MCF 10A (cell line): Measurements from ENCODE around the gene CAPN9. TPM values are rescaled to one million over a fixed set of nuclear protein-coding genes. Genes with fewer than 3 reads are reported as not detected.
"Not testable (repeated sequence)": the region's sequence is repeated elsewhere in the genome, so short reads cannot be mapped to it uniquely, and the experiment has no call there.

Experiments
- BruUV-seq: library from RNA; stranded (reverse); fragments of 400-500 nt; replicated peaks from 2 replicates; lab custom pipeline; 2021; lab: Mats Ljungman, UMichigan
- CTCF ChIA-PET: fragments of 300-600 bp; sonication (Branson Sonifier 250); formaldehyde crosslinking; extraction: SDS; loops from one replicate; lab custom pipeline; 2021; ENCODE audit warnings: antibody characterized with exemption, inconsistent platforms; lab: Yijun Ruan, JAX
- POLR2A ChIA-PET: fragments of 300-600, 350-650 bp; sonication (Branson Sonifier 250); formaldehyde crosslinking; extraction: SDS; loops from one replicate; lab custom pipeline; 2020; ENCODE audit warnings: antibody characterized with exemption, inconsistent platforms; lab: Yijun Ruan, JAX
- DNase-seq: peaks from one replicate; pipeline ENCODE4 v3.0.0-alpha.2; 2018; ENCODE audit not compliant: unreplicated experiment
- H3K27ac Mint-ChIP-seq: one replicate; pipeline ENCODE4 v1.8.0; 2022; ENCODE audit warnings: mild to moderate bottlenecking, low read depth, mixed read lengths; ENCODE audit not compliant: unreplicated experiment
- H3K27me3 Mint-ChIP-seq: one replicate; pipeline ENCODE4 v1.8.0; 2022; ENCODE audit warnings: mixed read lengths; ENCODE audit not compliant: insufficient read depth, unreplicated experiment
- H3K36me3 Mint-ChIP-seq: one replicate; pipeline ENCODE4 v1.8.0; 2022; ENCODE audit warnings: mild to moderate bottlenecking, moderate library complexity, mixed read lengths; ENCODE audit not compliant: insufficient read depth, unreplicated experiment
- H3K4me1 Mint-ChIP-seq: one replicate; pipeline ENCODE4 v1.8.0; 2022; ENCODE audit warnings: mixed read lengths; ENCODE audit not compliant: insufficient read depth, unreplicated experiment
- H3K4me3 Mint-ChIP-seq: one replicate; pipeline ENCODE4 v1.8.0; 2022; ENCODE audit warnings: mild to moderate bottlenecking, moderate library complexity, mixed read lengths; ENCODE audit not compliant: unreplicated experiment
- H3K9me3 Mint-ChIP-seq: one replicate; pipeline ENCODE4 v1.8.0; 2022; ENCODE audit warnings: mixed read lengths; ENCODE audit not compliant: unreplicated experiment
- intact Hi-C: fragments of 100-400 bp; cut with micrococcal nuclease; formaldehyde crosslinking; loops from 2 replicates; pipeline ENCODE4 v1.14.1; 2022
- total RNA-seq: library from RNA; stranded (reverse); gene quantifications from 2 replicates; pipeline ENCODE4 v1.2.3, GENCODE V29; 2022
- TF ChIP-seq, protein P1 (sequence below): fragments of 200-600 bp; IDR thresholded peaks from one replicate; pipeline ENCODE4 v1.8.0; 2022; ENCODE audit warnings: antibody characterized with exemption, mild to moderate bottlenecking; ENCODE audit not compliant: unreplicated experiment

Gene CAPN9
- total RNA-seq, 1 experiment from 2014 or later = not detected

DNA sequence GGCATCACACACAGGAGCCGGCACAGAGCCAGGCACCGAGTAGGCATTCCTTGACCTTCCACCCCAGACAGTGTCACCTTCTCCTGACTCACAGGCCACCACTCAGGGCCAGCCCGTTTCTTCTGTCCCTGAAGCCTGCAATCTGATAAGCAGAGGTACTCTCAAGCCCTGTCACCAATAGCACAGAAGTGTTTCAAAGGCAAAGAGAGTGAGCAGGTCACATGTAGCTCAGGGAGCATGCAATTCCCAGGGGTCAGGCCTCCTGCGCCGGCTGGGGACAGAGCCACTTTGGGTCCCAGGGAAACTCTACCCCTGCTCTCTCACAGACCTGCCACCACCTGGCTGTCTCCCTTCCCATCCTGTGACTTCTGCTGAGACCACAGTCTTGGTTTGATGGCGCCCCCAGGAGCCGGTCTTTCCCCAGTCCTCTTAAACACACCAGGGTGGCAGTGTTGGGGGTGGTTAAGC, 13.2 kb downstream of the CAPN9 start:
- Mint-ChIP-seq H3K9me3 (no peaks in the 10 kb centered on the region), H3K27me3 (peaks cover 41% of the 10 kb centered on the region), H3K36me3 (no peaks in the 10 kb centered on the region), H3K4me1 (no peaks in the 10 kb centered on the region), H3K27ac (no peak overlapping the region), H3K4me3 (no peak overlapping the region)
- intact Hi-C loops = no loop called here
- no peak for DNase-seq
- POLR2A ChIA-PET = no interaction called here
- CTCF ChIA-PET = interaction anchor here (0.9 kb wide), 1 partner anchor 18 kb away, joined by 3 read pairs; no protein-coding TSS in a partner anchor
- BruUV-seq = no TSS peak
- TF ChIP-seq, protein P1, sequence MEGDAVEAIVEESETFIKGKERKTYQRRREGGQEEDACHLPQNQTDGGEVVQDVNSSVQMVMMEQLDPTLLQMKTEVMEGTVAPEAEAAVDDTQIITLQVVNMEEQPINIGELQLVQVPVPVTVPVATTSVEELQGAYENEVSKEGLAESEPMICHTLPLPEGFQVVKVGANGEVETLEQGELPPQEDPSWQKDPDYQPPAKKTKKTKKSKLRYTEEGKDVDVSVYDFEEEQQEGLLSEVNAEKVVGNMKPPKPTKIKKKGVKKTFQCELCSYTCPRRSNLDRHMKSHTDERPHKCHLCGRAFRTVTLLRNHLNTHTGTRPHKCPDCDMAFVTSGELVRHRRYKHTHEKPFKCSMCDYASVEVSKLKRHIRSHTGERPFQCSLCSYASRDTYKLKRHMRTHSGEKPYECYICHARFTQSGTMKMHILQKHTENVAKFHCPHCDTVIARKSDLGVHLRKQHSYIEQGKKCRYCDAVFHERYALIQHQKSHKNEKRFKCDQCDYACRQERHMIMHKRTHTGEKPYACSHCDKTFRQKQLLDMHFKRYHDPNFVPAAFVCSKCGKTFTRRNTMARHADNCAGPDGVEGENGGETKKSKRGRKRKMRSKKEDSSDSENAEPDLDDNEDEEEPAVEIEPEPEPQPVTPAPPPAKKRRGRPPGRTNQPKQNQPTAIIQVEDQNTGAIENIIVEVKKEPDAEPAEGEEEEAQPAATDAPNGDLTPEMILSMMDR = no peak

DNA sequence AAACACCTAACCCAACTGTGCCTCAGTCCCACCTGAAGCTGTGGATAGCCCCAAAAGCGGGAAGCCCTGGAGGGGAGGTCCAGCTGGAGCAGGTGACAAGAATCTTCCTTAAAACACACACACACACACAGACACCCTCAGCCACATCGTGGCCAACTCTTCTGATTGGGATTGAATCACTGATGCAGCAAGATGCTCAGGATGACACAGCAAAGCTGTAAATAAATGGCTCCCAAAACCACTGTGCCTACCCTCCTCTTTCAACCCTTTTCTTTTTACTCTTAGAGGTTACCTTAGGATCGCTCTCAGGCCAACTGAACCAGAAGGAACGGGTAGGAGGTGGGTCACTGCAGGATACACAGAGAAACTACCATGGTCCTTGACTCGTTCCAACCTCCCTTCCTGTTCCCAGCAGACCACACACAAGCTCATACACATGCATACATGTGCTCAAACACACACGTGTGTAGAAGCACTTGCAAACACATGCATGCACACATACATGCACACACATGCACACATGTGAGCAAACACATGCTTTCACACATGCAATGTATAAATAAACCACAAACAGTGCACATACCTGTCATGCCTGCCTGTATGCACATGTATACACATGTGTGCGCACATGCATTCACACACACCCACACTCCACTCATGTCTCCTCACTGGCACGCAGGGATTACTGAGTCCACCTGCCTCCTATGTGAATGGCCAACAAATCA, 14.4 kb downstream of the CAPN9 start:
- H3K27me3 Mint-ChIP-seq = peaks cover 28% of the 10 kb centered on the region
- BruUV-seq = no TSS peak
- intact Hi-C loops = no loop called here
- no peak overlapping the region for H3K27ac Mint-ChIP-seq
- TF ChIP-seq, protein P1 = no peak
- no peaks in the 10 kb centered on the region for H3K4me1 Mint-ChIP-seq
- DNase-seq = no peak
- no peaks in the 10 kb centered on the region for H3K9me3 Mint-ChIP-seq
- ChIA-PET POLR2A (interaction anchor here (0.6 to 1.0 kb wide), 2 partner anchors 119 to 351 kb away, joined by 3 to 6 read pairs; no protein-coding TSS in a partner anchor), CTCF (interaction anchor here (0.9 to 2.2 kb wide), 2 partner anchors 11 to 19 kb away, joined by 3 to 8 read pairs; no protein-coding TSS in a partner anchor)
- H3K36me3 Mint-ChIP-seq = no peaks in the 10 kb centered on the region
- no peak overlapping the region for H3K4me3 Mint-ChIP-seq

DNA sequence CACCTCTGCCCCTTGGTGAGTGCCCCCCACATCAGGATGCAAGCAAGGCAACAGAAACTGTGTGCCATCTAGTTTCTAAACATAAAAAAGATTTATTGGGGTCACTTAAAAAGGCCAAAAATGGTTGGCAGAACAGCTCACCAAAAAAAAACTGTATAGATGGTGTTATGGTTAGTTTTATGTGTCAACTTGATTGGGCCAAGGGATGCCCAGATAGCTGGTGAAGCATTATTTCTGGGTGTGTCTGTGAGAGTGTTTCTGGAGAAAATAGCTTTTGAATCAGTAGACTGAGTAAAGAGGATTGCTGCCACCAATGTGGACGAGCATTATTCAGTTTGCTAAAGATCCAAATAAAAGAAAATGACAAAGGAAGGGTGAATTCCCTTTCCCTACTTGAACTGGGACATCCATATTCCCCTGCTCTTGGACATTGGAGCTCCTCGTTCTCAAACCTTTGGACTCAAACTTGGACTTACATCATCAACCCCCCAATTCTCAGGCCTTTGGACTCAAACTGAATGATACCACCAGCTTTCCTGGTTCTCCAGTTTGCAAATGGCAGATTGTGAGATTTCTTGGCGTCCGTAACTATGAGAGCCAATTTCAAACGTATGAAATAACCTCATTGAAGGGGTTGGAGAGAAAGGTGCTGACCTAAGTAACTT, 16.9 kb downstream of the CAPN9 start:
- intact Hi-C loops = no loop called here
- TF ChIP-seq, protein P1 = no peak
- Mint-ChIP-seq H3K36me3 (no peaks in the 10 kb centered on the region), H3K4me3 (no peak overlapping the region), H3K9me3 (no peaks in the 10 kb centered on the region), H3K27ac (no peak overlapping the region), H3K27me3 (peaks cover 19% of the 10 kb centered on the region), H3K4me1 (no peaks in the 10 kb centered on the region)
- no TSS peak for BruUV-seq
- no peak for DNase-seq
- ChIA-PET CTCF (interaction anchor here (0.6 to 0.8 kb wide), 3 partner anchors 9 to 526 kb away, joined by 3 to 4 read pairs (median 3); no protein-coding TSS in a partner anchor), POLR2A (no interaction called here)

DNA sequence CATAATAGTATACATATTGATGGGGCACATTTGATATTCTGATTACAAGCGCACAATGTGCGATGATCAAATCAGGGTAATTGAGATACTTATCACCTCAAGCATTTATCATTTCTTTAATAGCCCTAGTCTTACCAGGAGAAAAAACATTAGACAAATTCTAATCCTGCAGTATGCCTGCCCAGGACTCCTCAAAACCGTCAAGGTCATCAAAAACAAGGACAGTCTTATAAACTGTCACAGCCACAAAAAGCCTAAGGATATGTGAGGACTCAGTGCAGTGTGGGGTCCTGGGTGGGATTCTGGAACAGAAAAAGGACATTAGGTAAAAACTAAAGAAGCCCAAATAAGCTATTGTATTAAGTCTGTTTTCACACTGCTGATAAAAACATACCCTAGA, 19.1 kb downstream of the CAPN9 start:
- no TSS peak for BruUV-seq
- Mint-ChIP-seq H3K27me3 (peaks cover 9% of the 10 kb centered on the region), H3K36me3 (no peaks in the 10 kb centered on the region), H3K27ac (no peak overlapping the region), H3K4me3 (no peak overlapping the region), H3K4me1 (no peaks in the 10 kb centered on the region), H3K9me3 (no peaks in the 10 kb centered on the region)
- intact Hi-C loops = no loop called here
- TF ChIP-seq, protein P1 = no peak
- DNase-seq = no peak
- CTCF ChIA-PET = interaction anchor here (0.6 to 1.9 kb wide), 3 partner anchors 20 to 139 kb away, joined by 3 to 4 read pairs (median 4); no protein-coding TSS in a partner anchor
- POLR2A ChIA-PET = interaction anchor here (1.1 kb wide), 1 partner anchor 9 kb away, joined by 4 read pairs; no protein-coding TSS in a partner anchor

DNA sequence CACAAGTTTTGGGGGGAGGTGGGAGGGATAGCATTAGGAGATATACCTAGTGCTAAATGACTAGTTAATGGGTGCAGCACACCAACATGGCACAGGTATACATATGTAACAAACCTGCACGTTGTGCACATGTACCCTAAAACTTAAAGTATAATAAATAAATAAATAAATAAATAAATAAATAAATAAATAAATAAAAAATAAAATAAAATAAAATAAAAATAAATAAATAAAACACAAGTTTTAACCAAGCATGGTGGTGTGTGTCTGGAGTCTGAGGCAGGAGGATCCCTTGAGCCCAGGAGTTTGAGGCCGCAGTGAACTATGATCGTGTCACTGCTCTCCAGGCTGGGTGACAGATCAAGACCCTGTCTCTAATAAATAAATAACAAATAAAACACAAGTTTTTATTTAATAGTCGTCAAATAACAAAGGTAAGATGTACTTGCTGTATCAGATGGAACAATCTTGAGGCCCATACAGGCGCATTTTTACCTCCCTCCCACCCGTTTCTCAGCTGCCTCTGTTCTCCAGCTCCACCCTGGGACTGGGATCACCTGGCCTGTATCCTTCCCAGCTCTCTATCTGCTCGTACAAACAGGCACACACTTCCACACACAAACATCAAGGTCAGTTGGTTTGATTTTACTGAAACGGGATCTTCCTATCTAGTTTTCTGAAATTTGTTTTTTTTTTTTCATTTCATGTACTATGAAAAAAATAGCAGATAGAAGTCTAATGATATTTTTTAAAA, 20.8 kb downstream of the CAPN9 start:
- H3K27ac Mint-ChIP-seq, H3K36me3 Mint-ChIP-seq, DNase-seq, H3K9me3 Mint-ChIP-seq, BruUV-seq, H3K4me1 Mint-ChIP-seq, H3K27me3 Mint-ChIP-seq, intact Hi-C loops, H3K4me3 Mint-ChIP-seq: not testable (repeated sequence)
- POLR2A ChIA-PET = interaction anchor here (1.0 kb wide), 1 partner anchor 12 kb away, joined by 4 read pairs; no protein-coding TSS in a partner anchor
- CTCF ChIA-PET = interaction anchor here (0.7 kb wide), 1 partner anchor 169 kb away, joined by 3 read pairs; no protein-coding TSS in a partner anchor
